ENCODE measurements around the gene MBNL2. TPM values are rescaled to one million over a fixed set of nuclear protein-coding genes. Genes with fewer than 3 reads are reported as not detected.

The MBNL2 gene
- total RNA-seq, 1 donor from 2014 or later = 27.2 TPM

GRCh38 chr13:97352815-97353214 lies 130.7 kb downstream of the MBNL2 start:
- no peak for DNase-seq (ENCODE audit: low spot score)
- H3K4me1 Mint-ChIP-seq (ENCODE audit: low read depth) = no peaks in the 10 kb centered on the region
- peaks cover 45% of the 10 kb centered on the region for H3K36me3 Mint-ChIP-seq (ENCODE audit: low read depth)
- H3K9me3 Mint-ChIP-seq = no peaks in the 10 kb centered on the region
- H3K4me3 Mint-ChIP-seq (ENCODE audit: low read depth) = no peak overlapping the region
- H3K27ac Mint-ChIP-seq = no peak overlapping the region
- H3K27me3 Mint-ChIP-seq (ENCODE audit: low read depth) = no peaks in the 10 kb centered on the region
- intact Hi-C loops (cut with micrococcal nuclease) = no loop called here

GRCh38 chr13:97353927-97354675 lies 132.0 kb downstream of the MBNL2 start:
- H3K36me3 Mint-ChIP-seq (ENCODE audit: low read depth) = peaks cover 49% of the 10 kb centered on the region
- H3K4me1 Mint-ChIP-seq (ENCODE audit: low read depth) = no peaks in the 10 kb centered on the region
- intact Hi-C loops (cut with micrococcal nuclease) = no loop called here
- H3K9me3 Mint-ChIP-seq = no peaks in the 10 kb centered on the region
- DNase-seq (ENCODE audit: low spot score) = no peak
- no peaks in the 10 kb centered on the region for H3K27me3 Mint-ChIP-seq (ENCODE audit: low read depth)
- peak overlapping the region; percentile 26 for H3K27ac Mint-ChIP-seq
- H3K4me3 Mint-ChIP-seq (ENCODE audit: low read depth) = no peak overlapping the region

- intact Hi-C loops (cut with micrococcal nuclease) = loop anchor here (5.0 kb wide), 2 partner anchors 323 to 338 kb away; no protein-coding TSS in a partner anchor
- no peak overlapping the region for H3K27ac Mint-ChIP-seq
- no peaks in the 10 kb centered on the region for H3K4me1 Mint-ChIP-seq (ENCODE audit: low read depth)
- no peak for DNase-seq (ENCODE audit: low spot score)
- peaks cover 51% of the 10 kb centered on the region for H3K36me3 Mint-ChIP-seq (ENCODE audit: low read depth)
- H3K4me3 Mint-ChIP-seq (ENCODE audit: low read depth) = no peak overlapping the region
- no peaks in the 10 kb centered on the region for H3K9me3 Mint-ChIP-seq
- no peaks in the 10 kb centered on the region for H3K27me3 Mint-ChIP-seq (ENCODE audit: low read depth)
Observed at GRCh38 chr13:97354808-97355207, 132.7 kb downstream of the MBNL2 start.

GRCh38 chr13:97356592-97356991 lies 134.5 kb downstream of the MBNL2 start:
- Mint-ChIP-seq H3K4me3 (ENCODE audit: low read depth) (no peak overlapping the region), H3K4me1 (ENCODE audit: low read depth) (no peaks in the 10 kb centered on the region), H3K27me3 (ENCODE audit: low read depth) (no peaks in the 10 kb centered on the region), H3K9me3 (no peaks in the 10 kb centered on the region), H3K27ac (no peak overlapping the region), H3K36me3 (ENCODE audit: low read depth) (peaks cover 44% of the 10 kb centered on the region)
- DNase-seq (ENCODE audit: low spot score) = no peak
- intact Hi-C loops (cut with micrococcal nuclease) = loop anchor here (5.0 kb wide), 2 partner anchors 324 to 339 kb away; no protein-coding TSS in a partner anchor

GRCh38 chr13:97359181-97360057 lies 137.3 kb downstream of the MBNL2 start:
- H3K4me3 Mint-ChIP-seq (ENCODE audit: low read depth) = no peak overlapping the region
- H3K4me1 Mint-ChIP-seq (ENCODE audit: low read depth) = no peaks in the 10 kb centered on the region
- H3K36me3 Mint-ChIP-seq (ENCODE audit: low read depth) = peaks cover 50% of the 10 kb centered on the region
- H3K9me3 Mint-ChIP-seq = no peaks in the 10 kb centered on the region
- no peaks in the 10 kb centered on the region for H3K27me3 Mint-ChIP-seq (ENCODE audit: low read depth)
- DNase-seq (ENCODE audit: low spot score) = peak; percentile 19
- no peak overlapping the region for H3K27ac Mint-ChIP-seq
- intact Hi-C loops (cut with micrococcal nuclease) = loop anchor here (1.0 to 5.0 kb wide), 4 partner anchors 15 to 342 kb away; no protein-coding TSS in a partner anchor

GRCh38 chr13:97360610-97361009 lies 138.5 kb downstream of the MBNL2 start:
- peaks cover 46% of the 10 kb centered on the region for H3K36me3 Mint-ChIP-seq (ENCODE audit: low read depth)
- no peak for DNase-seq (ENCODE audit: low spot score)
- no peak overlapping the region for H3K4me3 Mint-ChIP-seq (ENCODE audit: low read depth)
- H3K9me3 Mint-ChIP-seq = no peaks in the 10 kb centered on the region
- H3K4me1 Mint-ChIP-seq (ENCODE audit: low read depth) = no peaks in the 10 kb centered on the region
- intact Hi-C loops (cut with micrococcal nuclease) = no loop called here
- H3K27me3 Mint-ChIP-seq (ENCODE audit: low read depth) = no peaks in the 10 kb centered on the region
- no peak overlapping the region for H3K27ac Mint-ChIP-seq

- DNase-seq (ENCODE audit: low spot score) = no peak
- no peak overlapping the region for H3K27ac Mint-ChIP-seq
- H3K4me1 Mint-ChIP-seq (ENCODE audit: low read depth) = peaks cover 4% of the 10 kb centered on the region
- peaks cover 34% of the 10 kb centered on the region for H3K36me3 Mint-ChIP-seq (ENCODE audit: low read depth)
- H3K4me3 Mint-ChIP-seq (ENCODE audit: low read depth) = no peak overlapping the region
- intact Hi-C loops (cut with micrococcal nuclease) = no loop called here
- no peaks in the 10 kb centered on the region for H3K9me3 Mint-ChIP-seq
- no peaks in the 10 kb centered on the region for H3K27me3 Mint-ChIP-seq (ENCODE audit: low read depth)
Observed at GRCh38 chr13:97364031-97364430, 141.9 kb downstream of the MBNL2 start.

GRCh38 chr13:97364827-97365226 lies 142.7 kb downstream of the MBNL2 start:
- H3K9me3 Mint-ChIP-seq = no peaks in the 10 kb centered on the region
- H3K4me1 Mint-ChIP-seq (ENCODE audit: low read depth) = peaks cover 10% of the 10 kb centered on the region
- H3K27me3 Mint-ChIP-seq (ENCODE audit: low read depth) = no peaks in the 10 kb centered on the region
- intact Hi-C loops (cut with micrococcal nuclease) = no loop called here
- DNase-seq (ENCODE audit: low spot score) = no peak
- H3K4me3 Mint-ChIP-seq (ENCODE audit: low read depth) = no peak overlapping the region
- no peak overlapping the region for H3K27ac Mint-ChIP-seq
- H3K36me3 Mint-ChIP-seq (ENCODE audit: low read depth) = peaks cover 30% of the 10 kb centered on the region

- H3K36me3 Mint-ChIP-seq (ENCODE audit: low read depth) = peaks cover 21% of the 10 kb centered on the region
- H3K27me3 Mint-ChIP-seq (ENCODE audit: low read depth) = no peaks in the 10 kb centered on the region
- DNase-seq (ENCODE audit: low spot score) = no peak
- no peak overlapping the region for H3K4me3 Mint-ChIP-seq (ENCODE audit: low read depth)
- H3K9me3 Mint-ChIP-seq = no peaks in the 10 kb centered on the region
- peaks cover 10% of the 10 kb centered on the region for H3K4me1 Mint-ChIP-seq (ENCODE audit: low read depth)
- intact Hi-C loops (cut with micrococcal nuclease) = no loop called here
- no peak overlapping the region for H3K27ac Mint-ChIP-seq
Observed at GRCh38 chr13:97366172-97366688, 144.1 kb downstream of the MBNL2 start.

GRCh38 chr13:97367016-97367822 lies 145.1 kb downstream of the MBNL2 start:
- DNase-seq (ENCODE audit: low spot score) = no peak
- Mint-ChIP-seq H3K36me3 (ENCODE audit: low read depth) (peaks cover 19% of the 10 kb centered on the region), H3K9me3 (no peaks in the 10 kb centered on the region), H3K27ac (no peak overlapping the region), H3K4me3 (ENCODE audit: low read depth) (no peak overlapping the region), H3K27me3 (ENCODE audit: low read depth) (no peaks in the 10 kb centered on the region), H3K4me1 (ENCODE audit: low read depth) (peaks cover 12% of the 10 kb centered on the region)
- intact Hi-C loops (cut with micrococcal nuclease) = no loop called here

- no peaks in the 10 kb centered on the region for H3K9me3 Mint-ChIP-seq
- no peak overlapping the region for H3K27ac Mint-ChIP-seq
- peak overlapping the region; percentile 62 for H3K4me3 Mint-ChIP-seq (ENCODE audit: low read depth)
- peaks cover 9% of the 10 kb centered on the region for H3K36me3 Mint-ChIP-seq (ENCODE audit: low read depth)
- intact Hi-C loops (cut with micrococcal nuclease) = no loop called here
- H3K4me1 Mint-ChIP-seq (ENCODE audit: low read depth) = peaks cover 12% of the 10 kb centered on the region
- no peak for DNase-seq (ENCODE audit: low spot score)
- H3K27me3 Mint-ChIP-seq (ENCODE audit: low read depth) = no peaks in the 10 kb centered on the region
Observed at GRCh38 chr13:97369261-97369893, 147.2 kb downstream of the MBNL2 start.
